ENCODE data around the gene QKI.
"Not testable (repeated sequence)": the region's sequence is repeated elsewhere in the genome, so short reads cannot be mapped to it uniquely, and the experiment has no call there.

Gene QKI

DNA sequence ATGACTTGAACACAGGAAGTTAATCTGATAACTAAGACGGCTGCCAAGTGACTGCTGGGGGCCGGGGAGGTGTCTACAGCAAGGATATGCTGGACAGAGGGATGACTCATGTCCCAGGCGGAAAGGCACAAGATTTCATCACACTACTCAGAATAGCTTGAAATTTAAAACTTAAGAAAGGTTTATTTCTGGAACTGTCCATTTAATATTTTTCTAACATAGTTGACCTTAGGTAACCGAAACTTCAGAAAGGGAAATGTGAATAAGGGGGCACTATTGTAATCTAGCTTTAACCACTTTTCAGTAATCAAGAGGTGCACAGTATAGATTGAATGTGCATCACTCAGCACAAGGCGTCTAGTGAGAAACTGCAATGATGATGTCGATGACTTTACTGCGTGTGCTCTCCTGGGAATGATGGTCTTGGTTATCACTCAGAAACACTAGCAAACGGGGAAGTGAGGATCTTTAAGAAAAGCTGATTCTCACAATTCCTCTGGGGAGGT lies 171.5 kb downstream of the QKI start:
- no peak overlapping the region for H3K4me3 ChIP-seq (ENCODE audit: low read length)
- no peak for DNase-seq (ENCODE audit: low read depth, low spot score)

DNA sequence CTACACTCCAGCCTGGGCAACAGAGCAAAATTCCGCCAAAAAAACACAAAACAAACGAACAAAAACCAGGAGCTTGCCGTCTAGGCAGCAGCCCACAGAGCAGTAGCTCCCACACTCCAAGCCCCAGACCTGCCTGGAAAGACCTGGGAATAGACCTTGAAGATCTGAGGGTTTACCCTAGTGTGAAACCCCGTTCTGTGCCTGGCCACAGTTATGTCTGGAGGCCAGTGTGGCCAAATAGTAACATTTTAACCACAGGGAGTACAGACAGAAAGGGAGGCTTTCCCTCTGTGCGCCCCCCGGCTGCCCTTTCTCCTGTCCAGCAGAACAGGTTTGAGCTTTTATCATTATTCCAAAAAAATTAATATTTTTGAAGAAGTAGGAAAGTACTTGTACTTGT lies 172.4 kb downstream of the QKI start:
- no peak for DNase-seq (ENCODE audit: low read depth, low spot score)
- no peak overlapping the region for H3K4me3 ChIP-seq (ENCODE audit: low read length)

DNA sequence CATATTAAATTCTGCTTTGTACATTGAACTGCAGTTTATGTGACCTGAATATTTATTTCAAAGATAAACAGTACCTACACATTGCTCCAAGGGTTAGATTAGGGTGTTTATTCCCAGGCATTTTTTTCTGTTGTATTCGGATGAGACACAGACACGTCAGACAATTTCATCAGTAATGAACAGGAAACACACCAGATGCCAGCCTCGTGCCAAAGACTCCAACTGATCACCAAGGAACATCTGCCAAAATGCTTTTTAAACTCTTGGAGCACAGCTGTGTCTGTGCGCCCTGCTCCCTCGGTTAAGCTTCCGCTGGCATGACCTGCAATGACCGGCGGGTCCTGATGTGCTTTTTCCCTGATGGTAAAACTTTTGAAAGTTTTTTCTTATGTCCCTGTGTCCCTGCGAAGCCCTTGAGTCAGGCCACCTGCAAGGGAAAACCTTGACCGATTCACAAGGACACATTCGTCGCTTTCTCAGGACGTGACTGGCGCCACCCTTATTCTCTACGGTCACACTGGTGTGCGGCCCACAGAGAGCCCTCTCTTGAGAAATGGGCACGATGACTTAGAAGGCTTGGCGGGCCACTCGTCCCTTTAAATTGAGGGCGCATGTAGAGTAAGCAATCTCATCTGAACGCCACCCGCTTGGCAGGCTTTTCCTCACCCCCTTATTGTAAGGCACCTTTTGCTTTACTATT lies 173.9 kb downstream of the QKI start:
- no peak overlapping the region for H3K4me3 ChIP-seq (ENCODE audit: low read length)
- DNase-seq (ENCODE audit: low read depth, low spot score): no peak

DNA sequence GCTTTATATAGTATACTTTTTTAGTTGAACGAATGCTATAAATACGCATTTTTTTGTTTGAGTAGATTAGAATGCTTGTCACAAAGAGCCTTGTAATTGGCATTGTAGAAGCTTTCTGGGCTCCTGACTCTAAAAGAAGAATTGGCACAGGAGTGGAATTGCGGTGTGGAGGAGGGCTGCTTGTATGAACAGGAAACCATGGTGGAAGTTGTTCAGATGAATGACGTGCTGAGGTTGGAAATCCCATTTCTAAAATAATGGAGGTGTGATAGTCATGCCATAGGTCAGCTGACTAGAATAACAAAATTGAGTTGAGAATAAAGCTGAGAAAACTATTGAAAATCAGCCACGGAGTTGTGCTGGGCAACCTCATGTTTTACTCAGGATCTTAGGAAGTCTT lies 174.9 kb downstream of the QKI start:
- H3K4me3 ChIP-seq (ENCODE audit: low read length): no peak overlapping the region
- DNase-seq (ENCODE audit: low read depth, low spot score): no peak

DNA sequence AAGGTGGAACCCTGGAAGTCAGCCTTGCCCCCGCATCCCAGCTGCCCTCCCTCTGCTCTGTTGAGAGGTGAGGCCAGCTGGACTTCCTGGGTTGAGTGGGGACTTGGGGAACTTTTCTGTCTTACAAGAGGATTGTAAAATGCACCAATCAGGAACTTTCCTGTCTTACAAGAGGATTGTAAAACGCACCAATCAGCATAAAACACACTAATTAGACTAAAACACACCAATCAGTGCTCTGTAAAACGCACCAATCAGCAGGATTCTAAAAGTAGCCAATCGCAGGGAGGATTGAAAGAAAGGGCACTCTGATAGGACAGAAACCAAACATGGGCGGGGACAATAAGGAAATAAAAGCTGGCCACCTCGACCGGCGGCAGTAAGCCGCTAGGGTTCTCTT lies 175.6 kb downstream of the QKI start:
- not testable (repeated sequence) for H3K4me3 ChIP-seq (ENCODE audit: low read length); DNase-seq (ENCODE audit: low read depth, low spot score)

DNA sequence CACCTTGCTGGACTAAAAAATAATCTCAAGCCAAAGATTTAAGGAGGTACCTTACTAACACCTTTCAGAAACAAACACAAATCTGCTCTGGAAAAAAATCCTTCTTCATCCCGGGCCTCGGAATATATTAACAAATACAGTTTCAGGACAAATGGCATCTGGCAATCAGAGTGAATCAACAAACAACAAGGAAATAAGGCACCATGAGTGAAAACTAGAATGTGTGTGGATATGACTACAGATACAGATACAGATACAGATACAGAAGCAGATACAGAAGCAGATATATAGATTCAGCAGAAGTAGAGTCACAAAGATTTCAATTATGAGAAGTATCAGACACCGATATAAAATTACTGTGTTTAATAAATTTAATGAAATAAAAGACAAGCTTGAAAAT lies 178.4 kb downstream of the QKI start:
- no peak overlapping the region for H3K4me3 ChIP-seq (ENCODE audit: low read length)
- no peak for DNase-seq (ENCODE audit: low read depth, low spot score)

DNA sequence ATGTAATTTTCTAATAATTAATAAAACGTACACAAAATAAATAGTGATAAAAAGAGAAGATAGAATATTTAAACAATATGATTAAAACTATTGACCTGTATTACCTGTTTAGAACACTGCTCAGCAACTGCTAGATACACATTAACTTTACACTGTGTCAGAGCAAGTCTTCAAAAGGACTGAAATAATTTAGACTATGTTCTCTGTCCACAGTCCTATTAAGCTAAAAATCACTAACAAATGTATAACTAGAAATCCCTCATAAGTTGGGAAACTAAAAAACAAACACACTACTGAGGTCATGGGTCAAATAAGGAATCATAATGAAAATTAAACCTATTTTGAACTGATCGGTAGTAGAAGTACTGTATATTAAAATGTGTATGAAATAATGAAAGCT lies 181.7 kb downstream of the QKI start:
- H3K4me3 ChIP-seq (ENCODE audit: low read length): no peak overlapping the region
- DNase-seq (ENCODE audit: low read depth, low spot score): no peak

DNA sequence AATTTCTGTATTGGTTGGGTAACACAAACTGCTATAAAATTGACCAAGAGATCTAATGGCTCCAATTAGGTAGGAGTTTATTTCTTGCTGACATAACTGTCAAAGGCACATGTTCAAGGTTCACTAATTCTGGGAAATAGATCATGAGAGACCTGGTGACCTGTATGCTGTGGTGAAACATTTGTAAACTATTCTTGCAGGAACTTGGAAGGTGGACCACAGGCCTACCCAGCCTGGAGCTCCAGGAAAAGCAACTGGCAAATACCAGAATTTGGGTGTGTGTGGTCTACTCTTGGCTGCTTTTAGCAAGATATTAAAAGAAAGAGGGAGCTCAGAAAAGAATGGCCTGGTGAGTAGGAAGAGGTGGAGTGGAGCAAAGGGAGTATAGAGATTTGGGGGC lies 184.6 kb downstream of the QKI start:
- no peak for DNase-seq (ENCODE audit: low read depth, low spot score)
- H3K4me3 ChIP-seq (ENCODE audit: low read length): no peak overlapping the region

DNA sequence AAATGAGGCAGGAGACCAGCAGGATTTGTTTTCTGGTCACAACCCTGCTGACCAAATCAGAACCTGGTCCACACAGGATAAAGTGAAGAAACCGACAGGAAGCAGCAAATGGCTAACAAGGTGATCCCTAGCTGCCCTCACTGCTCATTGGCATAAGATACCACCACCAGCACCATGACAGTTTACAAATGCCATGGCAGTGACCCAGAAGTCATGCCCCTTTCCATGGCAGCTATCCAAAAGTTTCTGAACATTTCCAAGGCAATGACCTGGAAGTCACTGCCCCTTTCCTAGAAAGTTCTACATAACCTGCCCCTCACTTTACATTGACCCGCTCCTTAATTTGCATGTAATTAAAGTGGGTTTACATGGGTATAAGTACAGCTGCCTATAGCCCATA lies 185.2 kb downstream of the QKI start:
- no peak for DNase-seq (ENCODE audit: low read depth, low spot score)

DNA sequence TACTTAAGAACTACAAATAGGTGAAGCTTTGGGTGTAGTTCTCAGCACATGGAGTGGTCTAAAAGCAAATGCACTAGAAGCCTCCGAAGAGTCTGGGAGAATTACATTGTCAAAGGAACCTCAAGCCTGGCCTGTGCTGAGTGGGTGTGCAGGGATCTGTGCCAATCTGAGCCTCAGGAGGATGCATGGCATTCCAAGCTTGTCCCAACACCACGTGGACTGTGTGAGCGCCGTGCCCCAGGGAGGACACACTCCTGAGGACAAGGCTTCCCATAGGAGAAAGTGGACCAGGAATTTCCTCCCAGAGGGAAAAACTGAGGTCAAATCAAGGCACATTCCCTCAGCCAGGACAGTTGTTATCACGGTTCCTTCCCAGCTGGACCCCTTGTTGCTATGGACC lies 185.8 kb downstream of the QKI start:
- no peak overlapping the region for H3K4me3 ChIP-seq (ENCODE audit: low read length)

More for the DNA sequence above, 185.2 kb downstream of the QKI start:
- H3K4me3 ChIP-seq (ENCODE audit: low read length): no peak overlapping the region

DNA sequence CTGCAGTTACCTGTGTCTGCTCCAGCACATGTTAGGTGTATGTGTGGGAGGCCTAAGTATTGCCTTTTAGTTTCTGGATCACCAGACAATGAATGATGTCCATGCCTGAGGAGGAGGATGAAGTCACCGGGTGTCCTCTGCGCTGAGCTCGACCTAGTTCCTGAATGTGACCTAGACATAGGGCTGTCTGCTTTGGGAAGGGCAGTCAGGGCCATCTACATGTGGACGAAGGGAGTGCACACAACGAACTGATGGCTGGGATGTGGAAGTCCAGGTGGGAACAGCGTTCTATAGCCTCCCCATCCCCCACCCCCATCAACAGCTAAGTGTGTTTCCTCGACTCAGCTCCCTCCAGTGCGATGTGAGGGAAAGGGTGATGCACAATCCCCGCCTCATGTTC lies 186.3 kb downstream of the QKI start:
- DNase-seq (ENCODE audit: low read depth, low spot score): no peak
- H3K4me3 ChIP-seq (ENCODE audit: low read length): no peak overlapping the region

More for the DNA sequence above, 185.8 kb downstream of the QKI start:
- DNase-seq (ENCODE audit: low read depth, low spot score): no peak

DNA sequence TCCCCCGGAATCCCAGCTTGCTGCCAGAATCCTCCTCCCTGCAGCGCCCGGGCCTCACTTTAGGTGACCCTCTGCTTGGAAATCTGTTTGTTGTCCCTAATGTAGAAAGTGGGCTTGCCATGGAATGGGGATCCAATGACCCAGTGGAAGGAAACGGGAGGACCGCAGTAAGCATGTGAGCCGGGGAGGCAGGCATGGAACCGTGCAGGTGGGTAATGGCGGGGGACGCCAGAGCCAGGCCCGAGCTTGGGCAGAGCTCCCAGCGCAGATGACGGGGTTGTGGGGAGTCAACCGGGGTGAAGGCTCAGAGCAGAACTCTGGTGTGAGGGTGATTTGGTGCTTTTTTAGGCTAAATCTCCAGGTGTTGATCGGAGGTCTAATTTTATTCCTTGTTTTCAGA lies 188.3 kb downstream of the QKI start:
- H3K4me3 ChIP-seq (ENCODE audit: low read length): no peak overlapping the region
- no peak for DNase-seq (ENCODE audit: low read depth, low spot score)

DNA sequence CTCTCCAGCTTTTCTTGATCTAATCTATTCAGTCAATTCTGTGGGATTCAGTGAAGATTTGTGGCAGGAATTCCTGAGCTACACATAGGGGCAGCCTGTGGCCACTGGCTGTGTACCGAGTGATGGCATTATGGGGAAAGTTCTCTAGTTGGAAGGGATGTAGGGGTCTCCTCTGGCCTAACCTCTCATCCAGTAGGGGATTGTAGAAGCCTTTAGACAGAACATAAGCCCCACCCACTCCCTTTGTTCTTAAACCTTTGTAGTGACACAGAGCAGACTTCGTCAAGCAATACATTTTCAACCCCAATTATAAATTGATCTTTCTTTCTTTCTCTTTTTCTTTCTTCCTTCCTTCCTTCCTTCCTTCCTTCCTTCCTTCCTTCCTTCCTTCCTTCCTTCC lies 188.9 kb downstream of the QKI start:
- no peak overlapping the region for H3K4me3 ChIP-seq (ENCODE audit: low read length)
- DNase-seq (ENCODE audit: low read depth, low spot score): no peak

DNA sequence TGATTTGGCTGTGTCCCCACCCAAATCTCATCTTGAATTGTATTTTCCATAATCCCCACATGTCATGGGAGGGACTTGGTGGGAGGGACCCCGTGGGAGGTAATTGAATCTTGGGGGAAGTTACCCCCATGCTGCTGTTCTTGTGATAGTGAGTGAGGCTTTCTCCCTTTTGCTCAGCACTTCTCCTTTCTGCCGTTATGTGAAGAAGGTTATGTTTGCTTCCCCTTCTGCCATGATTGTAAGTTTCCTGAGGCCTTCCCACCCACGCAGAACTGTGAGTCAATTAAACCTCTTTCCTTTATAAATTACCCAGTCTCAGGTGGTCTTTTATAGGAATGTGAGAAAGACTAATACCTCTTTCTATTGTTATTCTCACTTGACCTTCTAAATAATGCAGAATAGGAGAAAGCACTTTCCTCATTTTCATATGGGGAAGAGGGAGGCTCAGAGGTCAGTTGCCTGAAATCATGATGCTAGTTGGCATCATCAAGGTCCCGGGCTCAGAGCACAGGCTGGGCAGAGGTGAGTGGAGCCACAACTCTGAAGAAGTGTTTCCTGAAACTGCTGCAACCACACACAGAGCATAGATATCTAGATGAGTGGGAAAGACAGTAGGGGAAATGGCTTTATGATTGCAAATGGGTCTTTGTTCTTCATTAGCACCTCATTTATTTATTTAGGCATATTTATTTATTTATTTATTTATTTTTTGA lies 191.0 kb downstream of the QKI start:
- DNase-seq (ENCODE audit: low read depth, low spot score): no peak
- H3K4me3 ChIP-seq (ENCODE audit: low read length): no peak overlapping the region

DNA sequence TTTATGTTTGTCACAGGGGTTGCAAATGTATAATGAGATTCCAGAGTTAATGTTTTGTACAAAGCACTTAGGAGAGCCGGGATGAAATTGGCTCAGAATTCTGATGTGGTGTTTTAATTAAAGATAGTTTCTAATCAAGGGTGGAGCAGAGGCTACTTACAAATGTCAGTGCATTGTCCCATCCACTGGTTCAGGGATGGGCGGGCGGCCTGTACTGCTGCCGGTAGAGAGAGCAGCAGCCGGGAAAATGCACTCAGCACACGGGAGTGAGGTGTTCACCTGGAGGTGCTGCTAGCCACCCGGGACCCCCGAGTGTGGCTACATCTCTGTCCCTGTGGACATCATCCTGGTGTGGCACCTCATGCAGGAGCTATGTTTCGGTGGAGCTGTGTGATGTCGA lies 193.3 kb downstream of the QKI start:
- H3K4me3 ChIP-seq (ENCODE audit: low read length): no peak overlapping the region
- no peak for DNase-seq (ENCODE audit: low read depth, low spot score)

DNA sequence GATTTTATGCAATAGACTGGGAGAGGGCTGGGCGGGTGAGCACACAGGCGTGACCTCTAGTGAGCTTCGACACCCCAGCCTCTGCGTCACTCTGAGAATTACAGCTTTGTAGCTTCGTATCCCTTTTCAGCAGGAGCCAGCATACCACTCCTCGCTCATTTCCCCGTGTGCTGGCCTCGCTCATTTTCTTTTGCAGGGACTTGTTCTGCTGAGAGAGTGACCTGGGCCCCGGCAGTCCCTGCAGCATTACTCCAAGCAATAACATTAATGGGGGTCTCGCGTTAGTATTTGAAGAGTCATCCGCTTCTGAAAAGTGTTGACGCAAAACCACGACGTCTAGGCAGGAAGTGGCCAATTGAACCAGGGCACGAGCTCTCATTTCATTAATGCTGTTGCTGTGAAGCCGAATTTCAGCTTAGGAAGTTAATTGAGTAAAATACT lies 193.7 kb downstream of the QKI start:
- DNase-seq (ENCODE audit: low read depth, low spot score): no peak
- no peak overlapping the region for H3K4me3 ChIP-seq (ENCODE audit: low read length)

DNA sequence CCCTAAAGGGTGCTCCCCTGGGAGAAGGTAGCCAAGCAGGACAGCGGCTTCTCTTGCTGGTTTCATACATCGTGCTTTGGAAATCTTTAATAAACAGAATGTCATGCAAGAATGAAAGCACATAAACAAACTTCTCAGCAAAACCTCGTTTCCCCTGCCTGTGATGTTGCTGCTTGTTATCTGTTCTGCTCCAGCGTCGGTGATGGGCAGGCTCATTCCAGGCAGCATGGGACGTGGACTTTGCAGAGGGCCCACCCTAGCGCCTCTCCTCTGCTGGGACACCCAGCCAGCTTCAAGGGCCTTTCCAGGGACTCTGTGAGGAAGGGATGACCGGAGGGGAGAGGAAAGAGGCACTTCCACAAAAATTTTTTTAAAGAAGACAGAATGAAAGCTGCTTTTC lies 197.7 kb downstream of the QKI start:
- no peak for DNase-seq (ENCODE audit: low read depth, low spot score)
- no peak overlapping the region for H3K4me3 ChIP-seq (ENCODE audit: low read length)

DNA sequence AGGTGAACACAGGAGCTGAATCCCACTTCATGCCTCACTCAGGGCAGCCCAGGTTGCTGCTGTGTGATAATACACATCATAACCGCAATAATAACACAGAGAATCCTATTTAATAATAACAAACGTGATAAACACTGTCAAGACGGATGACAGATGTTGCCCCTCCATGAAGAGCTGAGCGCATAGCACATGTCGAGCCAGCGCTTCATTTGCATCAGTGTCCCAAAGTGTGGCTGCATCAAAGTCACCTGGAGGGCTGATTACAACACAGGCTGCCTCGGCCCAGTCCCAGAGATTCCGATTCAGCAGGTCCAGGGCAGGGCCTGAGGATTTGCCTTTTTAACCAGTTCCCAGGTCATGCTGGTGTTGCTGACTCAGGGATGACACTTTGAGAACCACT lies 198.5 kb downstream of the QKI start:
- no peak for DNase-seq (ENCODE audit: low read depth, low spot score)
- no peak overlapping the region for H3K4me3 ChIP-seq (ENCODE audit: low read length)

DNA sequence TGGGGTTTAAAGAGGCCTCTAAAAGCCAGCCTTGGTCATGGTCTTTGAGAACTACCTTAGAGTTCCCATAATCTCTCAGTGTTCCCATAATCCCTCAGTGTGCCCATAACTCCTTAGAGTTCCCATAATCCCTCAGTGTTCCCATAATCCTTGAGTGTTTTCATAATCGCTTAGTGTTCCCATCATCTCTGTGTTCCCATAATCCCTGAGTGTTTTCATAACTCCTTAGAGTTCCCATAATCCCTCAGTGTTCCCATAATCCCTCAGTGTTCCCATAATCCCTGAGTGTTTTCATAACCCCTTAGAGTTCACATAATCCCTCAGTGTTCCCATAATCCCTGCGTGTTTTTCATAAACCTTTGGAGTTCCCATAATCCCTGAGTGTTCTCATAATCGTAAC lies 199.2 kb downstream of the QKI start:
- no peak overlapping the region for H3K4me3 ChIP-seq (ENCODE audit: low read length)
- DNase-seq (ENCODE audit: low read depth, low spot score): no peak

DNA sequence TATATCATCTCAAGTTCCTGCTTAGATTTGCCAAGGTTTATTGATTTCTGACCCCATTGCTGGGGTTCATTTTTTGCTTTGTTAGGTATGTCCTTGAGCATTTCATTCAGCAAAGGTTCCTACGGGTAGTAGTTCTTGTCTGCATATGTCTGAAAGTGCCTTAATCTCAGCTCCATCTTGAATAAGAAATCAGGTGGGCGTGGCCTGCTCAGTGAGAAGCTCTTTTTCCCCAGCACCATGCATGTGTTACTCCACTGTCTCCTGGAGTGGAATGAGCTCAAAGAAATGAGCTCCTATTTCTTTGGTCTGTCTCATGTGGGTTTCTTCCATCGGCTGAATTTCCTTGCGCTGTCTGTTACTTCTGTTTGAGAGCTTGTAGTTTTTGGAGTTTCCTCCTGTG lies 201.9 kb downstream of the QKI start:
- DNase-seq (ENCODE audit: low read depth, low spot score): no peak
- no peak overlapping the region for H3K4me3 ChIP-seq (ENCODE audit: low read length)

DNA sequence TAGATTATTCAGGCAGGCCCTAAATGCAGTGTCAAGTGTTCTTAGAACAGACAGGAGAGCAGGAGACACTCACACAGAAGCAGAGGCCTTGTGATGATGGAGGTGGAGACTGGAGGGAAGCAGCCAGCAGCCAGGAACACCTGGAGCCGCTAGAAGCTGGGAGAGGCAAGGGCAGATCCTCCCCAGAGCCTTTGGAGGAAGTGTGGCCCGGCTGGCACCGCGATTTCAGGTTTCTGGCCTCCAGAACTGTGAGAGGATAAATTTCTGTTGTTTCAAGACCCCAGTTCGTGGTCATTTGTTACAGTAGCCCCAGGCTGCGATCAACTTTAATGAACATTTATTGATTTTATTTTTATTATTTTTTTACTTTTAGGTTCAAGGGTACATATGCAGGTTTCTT lies 203.0 kb downstream of the QKI start:
- no peak for DNase-seq (ENCODE audit: low read depth, low spot score)
- H3K4me3 ChIP-seq (ENCODE audit: low read length): no peak overlapping the region

All from Jurkat, Clone E6-1 (cell line).